Measurements from ENCODE around the gene KIF7.

DNA sequence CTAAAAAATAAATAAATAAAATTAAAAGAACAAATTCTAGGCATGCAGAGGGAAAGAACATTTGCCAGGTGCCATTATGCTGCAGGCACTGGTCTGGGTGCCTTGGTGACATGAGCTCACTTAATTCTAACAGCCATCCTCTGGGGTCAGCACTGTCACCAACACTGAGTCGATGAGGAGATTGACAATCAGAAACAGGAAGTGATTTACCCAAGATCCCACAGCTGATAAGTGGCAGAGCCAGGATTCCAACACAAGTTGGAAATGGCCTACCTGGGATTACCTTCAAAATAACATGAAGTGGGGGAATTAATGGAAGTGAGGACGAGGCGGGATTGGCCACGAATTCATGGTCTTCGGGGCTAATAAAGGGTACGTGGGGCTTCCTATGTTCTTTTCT, 20.3 kb upstream of the KIF7 start:
- no peak for TF ChIP-seq EZH2 (IDR thresholded peaks at IDR 0.05; ENCODE audit: borderline replicate concordance, low read depth, low read length, severe bottlenecking)
- TF ChIP-seq, protein P1, sequence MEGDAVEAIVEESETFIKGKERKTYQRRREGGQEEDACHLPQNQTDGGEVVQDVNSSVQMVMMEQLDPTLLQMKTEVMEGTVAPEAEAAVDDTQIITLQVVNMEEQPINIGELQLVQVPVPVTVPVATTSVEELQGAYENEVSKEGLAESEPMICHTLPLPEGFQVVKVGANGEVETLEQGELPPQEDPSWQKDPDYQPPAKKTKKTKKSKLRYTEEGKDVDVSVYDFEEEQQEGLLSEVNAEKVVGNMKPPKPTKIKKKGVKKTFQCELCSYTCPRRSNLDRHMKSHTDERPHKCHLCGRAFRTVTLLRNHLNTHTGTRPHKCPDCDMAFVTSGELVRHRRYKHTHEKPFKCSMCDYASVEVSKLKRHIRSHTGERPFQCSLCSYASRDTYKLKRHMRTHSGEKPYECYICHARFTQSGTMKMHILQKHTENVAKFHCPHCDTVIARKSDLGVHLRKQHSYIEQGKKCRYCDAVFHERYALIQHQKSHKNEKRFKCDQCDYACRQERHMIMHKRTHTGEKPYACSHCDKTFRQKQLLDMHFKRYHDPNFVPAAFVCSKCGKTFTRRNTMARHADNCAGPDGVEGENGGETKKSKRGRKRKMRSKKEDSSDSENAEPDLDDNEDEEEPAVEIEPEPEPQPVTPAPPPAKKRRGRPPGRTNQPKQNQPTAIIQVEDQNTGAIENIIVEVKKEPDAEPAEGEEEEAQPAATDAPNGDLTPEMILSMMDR (IDR thresholded peaks at IDR 0.05; ENCODE audit: borderline replicate concordance, extremely low read depth, low read length, poor library complexity, severe bottlenecking) = no peak

All from DND-41 (cell line).